WI38 (cell line): Measurements from ENCODE around the gene FEN1.
A peak's percentile ranks its signal among the peaks of the same experiment; 100 is the strongest.

Experiments used
- H3K4me3 ChIP-seq: 2 replicates; pipeline ENCODE4 v1.5.1; 2011; ENCODE audit warnings: low read depth, mild to moderate bottlenecking, control low read depth, low read length
- CTCF ChIP-seq: IDR thresholded peaks from 2 replicates; pipeline ENCODE4 v1.5.1; 2012; ENCODE audit warnings: low read depth, mild to moderate bottlenecking, control low read depth, low read length

Gene FEN1

GRCh38 chr11:61829806-61830205 lies 37.1 kb downstream of the FEN1 start:
- H3K4me3 ChIP-seq, result peak overlapping the region; percentile 81
- TF ChIP-seq CTCF, result no peak

- no peak for TF ChIP-seq CTCF
- H3K4me3 ChIP-seq, result peak overlapping the region; percentile 81
Measured at GRCh38 chr11:61830237-61831105, 37.8 kb downstream of the FEN1 start.

- TF ChIP-seq CTCF, result no peak
- no peak overlapping the region for H3K4me3 ChIP-seq
Measured at GRCh38 chr11:61832207-61832606, 39.5 kb downstream of the FEN1 start.

GRCh38 chr11:61832754-61833153 lies 40.0 kb downstream of the FEN1 start:
- TF ChIP-seq CTCF, result no peak
- H3K4me3 ChIP-seq, result no peak overlapping the region

GRCh38 chr11:61833471-61833870 lies 40.8 kb downstream of the FEN1 start:
- TF ChIP-seq CTCF, result no peak
- no peak overlapping the region for H3K4me3 ChIP-seq

- no peak for TF ChIP-seq CTCF
- H3K4me3 ChIP-seq, result no peak overlapping the region
Measured at GRCh38 chr11:61833926-61834277, 41.2 kb downstream of the FEN1 start.

- no peak overlapping the region for H3K4me3 ChIP-seq
- no peak for TF ChIP-seq CTCF
Measured at GRCh38 chr11:61834278-61835048, 41.8 kb downstream of the FEN1 start.
